Fibroblast of pulmonary artery (primary cell): ENCODE results near the gene PLCG2.

Experiments
- DNase-seq: peaks from one replicate; pipeline ENCODE4 v3.0.0-alpha.2; 2010; ENCODE audit warnings: low read depth
- H3K4me3 ChIP-seq: replicated peaks from 2 replicates; pipeline ENCODE4 v1.5.1; 2011; ENCODE audit warnings: low read depth, mild to moderate bottlenecking, control low read depth, low read length, moderate library complexity
- CTCF ChIP-seq: IDR thresholded peaks from 2 replicates; pipeline ENCODE4 v1.5.1; 2011; ENCODE audit warnings: mild to moderate bottlenecking, control low read depth, low read length, inconsistent platforms; ENCODE audit errors: missing control alignments

PLCG2 gene

GRCh38 chr16:81902025-81902424 lies 122.9 kb downstream of the PLCG2 start:
- no peak overlapping the region for H3K4me3 ChIP-seq
- no peak for TF ChIP-seq CTCF
- DNase-seq: no peak

- H3K4me3 ChIP-seq: no peak overlapping the region
- DNase-seq: no peak
- TF ChIP-seq CTCF: no peak
Observed at GRCh38 chr16:81904320-81904719, 125.2 kb downstream of the PLCG2 start.

GRCh38 chr16:81905277-81905676 lies 126.2 kb downstream of the PLCG2 start:
- no peak for DNase-seq
- TF ChIP-seq CTCF: no peak
- no peak overlapping the region for H3K4me3 ChIP-seq

- no peak for DNase-seq
- H3K4me3 ChIP-seq: no peak overlapping the region
- TF ChIP-seq CTCF: no peak
Observed at GRCh38 chr16:81907681-81908080, 128.6 kb downstream of the PLCG2 start.

- no peak overlapping the region for H3K4me3 ChIP-seq
- TF ChIP-seq CTCF: no peak
- no peak for DNase-seq
Observed at GRCh38 chr16:81908466-81909262, 129.6 kb downstream of the PLCG2 start.

- no peak overlapping the region for H3K4me3 ChIP-seq
- no peak for DNase-seq
- TF ChIP-seq CTCF: no peak
Observed at GRCh38 chr16:81910366-81910885, 131.3 kb downstream of the PLCG2 start.

GRCh38 chr16:81912395-81912794 lies 133.3 kb downstream of the PLCG2 start:
- DNase-seq: no peak
- no peak for TF ChIP-seq CTCF
- no peak overlapping the region for H3K4me3 ChIP-seq
